Measurements from ENCODE around the gene ASB7. TPM values are rescaled to one million over a fixed set of nuclear protein-coding genes. Genes with fewer than 3 reads are reported as not detected.

ASB7 gene
- total RNA-seq, 1 experiment from 2014 or later: 14.5 TPM

- POLR2A ChIA-PET (ENCODE audit: low non-redundant PET): no interaction called here
- CTCF ChIA-PET: no interaction called here
- no TSS peak for BruUV-seq (replicated peaks)
Measured at GRCh38 chr15:100663915-100664281, 61.5 kb downstream of the ASB7 start.

GRCh38 chr15:100665570-100665969, 63.2 kb downstream of the ASB7 start:
- BruUV-seq (replicated peaks): no TSS peak
- ChIA-PET CTCF (interaction anchor here (0.7 kb wide), 1 partner anchor 208 kb away, joined by 4 read pairs; no protein-coding TSS in a partner anchor), POLR2A (ENCODE audit: low non-redundant PET) (no interaction called here)
- no peak overlapping the region for H3K27ac ChIP-seq (ENCODE audit: low read depth, low read length, poor library complexity, severe bottlenecking)
- intact Hi-C loops (cut with micrococcal nuclease; ENCODE audit: unreplicated experiment): loop anchor here (10.0 kb wide), 1 partner anchor 339 kb away; no protein-coding TSS in a partner anchor
- no peak overlapping the region for H3K4me3 ChIP-seq (ENCODE audit: low read depth, low read length, poor library complexity, severe bottlenecking)
- no peaks in the 10 kb centered on the region for H3K36me3 ChIP-seq (ENCODE audit: insufficient read depth, low read length, poor library complexity, severe bottlenecking)
- no peaks in the 10 kb centered on the region for H3K27me3 ChIP-seq (replicated peaks; ENCODE audit: insufficient read depth, low read depth, low read length, poor library complexity)
- H3K9me3 ChIP-seq (ENCODE audit: low read depth, low read length, poor library complexity, severe bottlenecking): no peaks in the 10 kb centered on the region
- TF ChIP-seq EZH2 (IDR thresholded peaks at IDR 0.05; ENCODE audit: borderline replicate concordance, low read depth, low read length, poor library complexity, severe bottlenecking): no peak
- no peak for TF ChIP-seq CTCF (conservative IDR thresholded peaks at IDR 0.05; ENCODE audit: low read depth, low read length)
- peaks cover 13% of the 10 kb centered on the region for H3K4me1 ChIP-seq (ENCODE audit: insufficient read depth, low read length, poor library complexity, severe bottlenecking)
- DNase-seq (ENCODE audit: low spot score): no peak

More at GRCh38 chr15:100663915-100664281, 61.5 kb downstream of the ASB7 start:
- no peak overlapping the region for H3K27ac ChIP-seq (ENCODE audit: low read depth, low read length, poor library complexity, severe bottlenecking)
- TF ChIP-seq CTCF (conservative IDR thresholded peaks at IDR 0.05; ENCODE audit: low read depth, low read length): no peak
- no peak for TF ChIP-seq EZH2 (IDR thresholded peaks at IDR 0.05; ENCODE audit: borderline replicate concordance, low read depth, low read length, poor library complexity, severe bottlenecking)
- H3K9me3 ChIP-seq (ENCODE audit: low read depth, low read length, poor library complexity, severe bottlenecking): no peaks in the 10 kb centered on the region
- no peaks in the 10 kb centered on the region for H3K27me3 ChIP-seq (replicated peaks; ENCODE audit: insufficient read depth, low read depth, low read length, poor library complexity)
- no peak for DNase-seq (ENCODE audit: low spot score)
- no peak overlapping the region for H3K4me3 ChIP-seq (ENCODE audit: low read depth, low read length, poor library complexity, severe bottlenecking)
- H3K4me1 ChIP-seq (ENCODE audit: insufficient read depth, low read length, poor library complexity, severe bottlenecking): peaks cover 13% of the 10 kb centered on the region
- no peaks in the 10 kb centered on the region for H3K36me3 ChIP-seq (ENCODE audit: insufficient read depth, low read length, poor library complexity, severe bottlenecking)
- intact Hi-C loops (cut with micrococcal nuclease; ENCODE audit: unreplicated experiment): loop anchor here (10.0 kb wide), 1 partner anchor 341 kb away; no protein-coding TSS in a partner anchor

DNA sequence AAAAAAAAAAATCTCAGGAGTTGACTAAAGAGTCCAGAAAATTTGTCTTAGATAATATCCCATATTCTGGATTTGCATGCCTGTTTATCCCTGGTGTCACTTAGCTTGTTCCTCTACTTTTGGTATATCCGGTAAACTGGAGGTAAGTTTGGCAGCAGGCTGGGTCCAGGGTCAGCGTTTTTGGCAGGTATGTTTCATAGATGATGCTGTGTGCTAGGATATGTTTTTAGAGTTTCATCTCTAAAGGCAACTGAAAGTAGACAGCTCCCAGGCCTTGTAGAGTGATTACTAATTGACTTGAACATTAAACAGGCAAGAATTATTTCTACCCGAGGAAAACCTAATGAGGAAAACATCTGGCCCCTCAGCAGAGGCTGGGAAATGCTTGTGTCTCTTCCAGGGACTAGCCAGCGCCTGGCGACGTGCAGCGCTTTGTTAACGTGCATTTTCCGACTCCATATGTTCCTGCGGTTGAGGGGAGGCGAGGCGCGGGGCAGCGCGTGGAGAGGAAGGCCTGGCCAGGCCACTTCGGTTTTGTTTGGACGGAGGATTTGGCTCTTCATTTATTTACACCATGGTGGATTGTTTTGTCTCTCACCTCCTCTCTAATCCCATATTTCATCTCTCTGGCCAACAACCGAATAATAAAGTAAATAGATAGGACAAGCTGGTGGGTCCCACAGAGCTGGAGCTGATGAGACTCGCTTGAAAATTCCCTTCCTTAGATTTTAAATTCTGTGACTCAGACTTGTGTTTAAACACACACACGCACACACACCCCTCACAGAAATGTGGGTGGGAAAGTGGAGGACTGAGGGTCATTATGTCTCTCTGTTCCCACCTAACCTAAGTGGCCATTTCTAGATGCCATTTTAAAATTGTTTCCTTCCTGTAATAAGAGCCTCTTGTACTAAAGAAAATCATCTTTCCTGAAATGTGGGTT, 65.3 kb downstream of the ASB7 start:
- H3K4me1 ChIP-seq (ENCODE audit: insufficient read depth, low read length, poor library complexity, severe bottlenecking): peaks cover 13% of the 10 kb centered on the region
- H3K27ac ChIP-seq (ENCODE audit: low read depth, low read length, poor library complexity, severe bottlenecking): no peak overlapping the region
- CTCF ChIA-PET: no interaction called here
- no peaks in the 10 kb centered on the region for H3K9me3 ChIP-seq (ENCODE audit: low read depth, low read length, poor library complexity, severe bottlenecking)
- DNase-seq (ENCODE audit: low spot score): no peak
- no TSS peak for BruUV-seq (replicated peaks)
- H3K36me3 ChIP-seq (ENCODE audit: insufficient read depth, low read length, poor library complexity, severe bottlenecking): no peaks in the 10 kb centered on the region
- H3K4me3 ChIP-seq (ENCODE audit: low read depth, low read length, poor library complexity, severe bottlenecking): no peak overlapping the region
- intact Hi-C loops (cut with micrococcal nuclease; ENCODE audit: unreplicated experiment): loop anchor here (10.0 kb wide), 1 partner anchor 337 kb away; no protein-coding TSS in a partner anchor
- H3K27me3 ChIP-seq (replicated peaks; ENCODE audit: insufficient read depth, low read depth, low read length, poor library complexity): no peaks in the 10 kb centered on the region
- POLR2A ChIA-PET (ENCODE audit: low non-redundant PET): no interaction called here
- no peak for TF ChIP-seq EZH2 (IDR thresholded peaks at IDR 0.05; ENCODE audit: borderline replicate concordance, low read depth, low read length, poor library complexity, severe bottlenecking)
- TF ChIP-seq CTCF (conservative IDR thresholded peaks at IDR 0.05; ENCODE audit: low read depth, low read length): no peak

Data from A673 (cell line).